Neutrophil (primary cell): ENCODE data around the gene BIN2.
"Not testable (repeated sequence)": the region's sequence is repeated elsewhere in the genome, so short reads cannot be mapped to it uniquely, and the experiment has no call there.

Experiments
- H3K27ac ChIP-seq: fragments of 200-600 bp; sonication (generic); 2 replicates; pipeline ENCODE4 v1.5.1; 2016; ENCODE audit warnings: mild to moderate bottlenecking, moderate library complexity
- H3K27me3 ChIP-seq: fragments of 200-600 bp; sonication (generic); 2 replicates; pipeline ENCODE4 v1.6.0; 2016; ENCODE audit warnings: mild to moderate bottlenecking
- H3K36me3 ChIP-seq: fragments of 200-600 bp; sonication (generic); 2 replicates; pipeline ENCODE4 v1.5.1; 2017
- H3K4me1 ChIP-seq, 2 experiments: fragments of 200-600 bp in 1 of 2; sonication (generic) in 1 of 2; 1 replicate in 1 of 2; 2 replicates in 1 of 2; pipeline versions ENCODE4 v1.5.1 to v1.6.1; 2013 to 2016; ENCODE audit warnings: low read depth in 1 of 2, low read length in 1 of 2, mild to moderate bottlenecking in 1 of 2, moderate library complexity in 1 of 2; ENCODE audit not compliant: control insufficient read depth in 1 of 2, insufficient read depth in 1 of 2
- H3K4me3 ChIP-seq, 2 experiments: fragments of 200-600 bp in 1 of 2; sonication (generic) in 1 of 2; 1 replicate in 1 of 2; 2 replicates in 1 of 2; pipeline ENCODE4 v1.5.1; 2013 to 2016; ENCODE audit warnings: low read depth in 1 of 2, low read length in 1 of 2, mild to moderate bottlenecking in 1 of 2, moderate library complexity in 1 of 2
- H3K9me3 ChIP-seq: fragments of 200-600 bp; sonication (generic); 2 replicates; pipeline ENCODE4 v1.5.1; 2016
- CTCF ChIP-seq: fragments of 200-600 bp; sonication (generic); IDR thresholded peaks from 2 replicates; pipeline ENCODE4 v1.5.1; 2016; ENCODE audit warnings: antibody characterized with exemption

BIN2 gene

GRCh38 chr12:51320695-51321320 lies 3.2 kb downstream of the BIN2 start:
- Histone ChIP-seq H3K4me3 (peak overlapping the region; percentile 87 to 94), H3K9me3 (no peaks in the 10 kb centered on the region), H3K36me3 (peaks cover 6% of the 10 kb centered on the region), H3K27me3 (no peaks in the 10 kb centered on the region), H3K4me1 (peaks cover 83 to 97% of the 10 kb centered on the region in 2 experiments), H3K27ac (peak overlapping the region; percentile 98)
- no peak for TF ChIP-seq CTCF

DNA sequence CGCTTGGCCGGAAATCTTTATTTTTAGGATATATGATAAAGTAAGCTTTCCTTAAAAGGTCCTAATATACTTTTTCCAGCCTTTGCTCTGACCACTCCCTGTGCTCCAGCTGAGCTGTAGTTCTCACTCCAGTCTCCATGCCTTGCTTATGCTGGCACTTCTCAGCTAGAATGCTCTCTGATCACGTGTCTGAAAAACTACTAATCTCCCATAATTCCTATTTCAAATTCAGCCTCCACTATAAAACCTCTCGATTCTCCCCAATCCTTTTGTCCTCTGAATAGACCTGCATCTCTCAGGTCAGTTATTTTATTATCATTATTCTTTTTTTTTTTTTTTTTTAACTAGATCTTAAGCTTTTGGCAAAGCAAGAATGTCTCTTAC lies 3.7 kb downstream of the BIN2 start:
- TF ChIP-seq CTCF: no peak
- H3K4me1 ChIP-seq: peaks cover 82 to 96% of the 10 kb centered on the region in 2 experiments
- H3K27ac ChIP-seq: peak overlapping the region; percentile 98
- H3K9me3 ChIP-seq: no peaks in the 10 kb centered on the region
- peak overlapping the region; percentile 87 to 94 for H3K4me3 ChIP-seq
- peaks cover 11% of the 10 kb centered on the region for H3K36me3 ChIP-seq
- H3K27me3 ChIP-seq: no peaks in the 10 kb centered on the region

GRCh38 chr12:51318846-51319599 lies 5.0 kb downstream of the BIN2 start:
- Histone ChIP-seq H3K9me3 (no peaks in the 10 kb centered on the region), H3K4me3 (peak overlapping the region; percentile 87 to 94), H3K27ac (peak overlapping the region; percentile 98), H3K27me3 (no peaks in the 10 kb centered on the region), H3K36me3 (peaks cover 21% of the 10 kb centered on the region), H3K4me1 (peaks cover 69 to 84% of the 10 kb centered on the region in 2 experiments)
- no peak for TF ChIP-seq CTCF

DNA sequence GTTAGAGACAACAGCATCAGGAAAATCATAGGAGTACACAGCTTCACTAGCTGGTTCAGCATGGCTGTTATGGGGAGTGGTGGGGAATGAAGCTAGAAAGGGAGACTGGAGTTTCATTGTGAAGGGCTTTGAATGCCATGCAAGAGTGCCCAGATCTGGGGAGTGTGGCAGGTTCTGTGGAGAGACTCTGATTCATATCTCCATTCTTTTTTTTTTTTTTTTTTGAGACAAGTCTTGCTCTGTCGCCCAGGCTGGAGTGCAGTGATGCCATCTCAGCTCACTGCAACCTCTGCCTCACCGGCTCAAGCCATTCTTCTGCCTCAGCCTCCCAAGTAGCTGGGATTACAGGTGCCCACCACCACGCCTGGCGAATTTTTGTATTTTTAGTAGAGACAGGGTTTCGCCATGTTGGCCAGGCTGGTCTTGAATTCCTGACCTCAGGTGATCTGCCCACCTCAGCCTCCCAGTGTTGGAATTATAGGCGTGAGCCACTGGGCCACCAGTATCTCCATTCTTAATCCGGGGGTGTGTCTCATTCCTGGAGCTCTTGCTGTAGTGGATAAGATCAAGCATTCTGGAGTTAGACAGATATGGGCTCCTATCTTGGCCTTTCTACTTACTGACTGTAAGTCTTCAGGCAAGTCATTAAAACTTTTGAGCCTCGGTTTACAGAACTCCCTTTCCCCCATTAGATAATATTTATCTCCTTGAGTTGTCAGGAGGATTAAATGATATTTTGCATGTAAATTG lies 5.7 kb downstream of the BIN2 start:
- H3K27ac ChIP-seq: peak overlapping the region; percentile 98

GRCh38 chr12:51311389-51311788 lies 12.6 kb downstream of the BIN2 start:
- no peaks in the 10 kb centered on the region for H3K9me3 ChIP-seq
- H3K4me1 ChIP-seq: peaks cover 20 to 31% of the 10 kb centered on the region in 2 experiments
- no peak overlapping the region for H3K4me3 ChIP-seq
- H3K36me3 ChIP-seq: peaks cover 90% of the 10 kb centered on the region
- H3K27me3 ChIP-seq: no peaks in the 10 kb centered on the region
- TF ChIP-seq CTCF: no peak
- H3K27ac ChIP-seq: peak overlapping the region; percentile 33

More for the DNA sequence above, 5.7 kb downstream of the BIN2 start:
- Histone ChIP-seq H3K4me3 (peak overlapping the region; percentile 87 to 94), H3K4me1 (peaks cover 70 to 82% of the 10 kb centered on the region in 2 experiments), H3K36me3 (peaks cover 26% of the 10 kb centered on the region)
- H3K27me3 ChIP-seq, H3K9me3 ChIP-seq: not testable (repeated sequence)
